ENCODE measurements around the gene WDR73. TPM values are rescaled to one million over a fixed set of nuclear protein-coding genes. Genes with fewer than 3 reads are reported as not detected.

Gene WDR73
- total and polyA plus RNA-seq, 2 of the 4 experiments (the other 2 are of a cell fraction): 21.5 to 25.5 TPM

DNA sequence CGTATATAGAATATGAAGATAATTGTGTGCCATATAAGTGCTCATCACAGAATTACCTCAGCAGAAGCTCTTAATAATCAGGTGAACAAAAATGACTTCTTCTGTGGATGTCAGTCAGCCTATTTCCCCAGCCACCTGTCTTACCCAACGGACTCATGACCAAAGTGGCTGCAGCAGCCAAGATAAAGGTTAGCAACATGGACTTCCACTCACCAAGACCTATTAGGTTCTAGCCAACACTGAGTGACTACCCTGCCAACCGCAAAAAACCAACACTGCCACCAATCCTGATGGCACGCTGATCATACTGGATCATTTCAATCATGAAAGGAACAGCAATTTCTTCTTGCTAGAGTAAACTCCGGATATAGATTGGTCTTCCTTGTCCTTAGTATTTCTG is 49.7 kb upstream of the WDR73 start:
- ChIA-PET CTCF (no interaction called here), POLR2A (ENCODE audit: unreplicated experiment) (no interaction called here)
- peaks cover 6% of the 10 kb centered on the region for H3K4me1 ChIP-seq (ENCODE audit: control insufficient read depth, insufficient read depth, low read length)
- no peak overlapping the region for H3K9ac ChIP-seq (ENCODE audit: low read depth, low read length)
- no peak overlapping the region for H3K18ac ChIP-seq (ENCODE audit: low read depth, low read length)
- no peak for DNase-seq
- no peak overlapping the region for H3K56ac ChIP-seq (ENCODE audit: extremely low read depth, insufficient read depth, low read length)
- no peak overlapping the region for H3K4ac ChIP-seq (ENCODE audit: low read depth, low read length)
- no peak overlapping the region for H4K5ac ChIP-seq (ENCODE audit: low read depth, low read length)
- ATAC-seq (ENCODE audit: low read depth): no peak
- TF ChIP-seq CHD1 (IDR thresholded peaks at IDR 0.05; ENCODE audit: low read depth, low read length): no peak
- TF ChIP-seq MXI1 (IDR thresholded peaks at IDR 0.05; ENCODE audit: borderline replicate concordance, low read depth, low read length): no peak
- no peak for TF ChIP-seq RFX5 (IDR thresholded peaks at IDR 0.05; ENCODE audit: low read depth, low read length)
- TF ChIP-seq NFE2L2 (IDR thresholded peaks at IDR 0.05; ENCODE audit: low read depth, low read length): no peak
- TF ChIP-seq MAZ (IDR thresholded peaks at IDR 0.05; ENCODE audit: borderline replicate concordance, low read depth, low read length): no peak
- TF ChIP-seq MAFK (IDR thresholded peaks at IDR 0.05; ENCODE audit: low read depth, low read length): no peak
- TF ChIP-seq RCOR1 (IDR thresholded peaks at IDR 0.05; ENCODE audit: insufficient replicate concordance, low read length): no peak
- TF ChIP-seq ELK1 (IDR thresholded peaks at IDR 0.05; ENCODE audit: borderline replicate concordance, low read depth, low read length): no peak
- no peak for TF ChIP-seq POLR2A (IDR thresholded peaks at IDR 0.05; ENCODE audit: low read depth, low read length)
- TF ChIP-seq CTCF (conservative IDR thresholded peaks at IDR 0.05; ENCODE audit: low read depth, low read length): no peak
- no peak for TF ChIP-seq FOS (IDR thresholded peaks at IDR 0.05; ENCODE audit: low read depth, low read length)
- TF ChIP-seq, protein P1, sequence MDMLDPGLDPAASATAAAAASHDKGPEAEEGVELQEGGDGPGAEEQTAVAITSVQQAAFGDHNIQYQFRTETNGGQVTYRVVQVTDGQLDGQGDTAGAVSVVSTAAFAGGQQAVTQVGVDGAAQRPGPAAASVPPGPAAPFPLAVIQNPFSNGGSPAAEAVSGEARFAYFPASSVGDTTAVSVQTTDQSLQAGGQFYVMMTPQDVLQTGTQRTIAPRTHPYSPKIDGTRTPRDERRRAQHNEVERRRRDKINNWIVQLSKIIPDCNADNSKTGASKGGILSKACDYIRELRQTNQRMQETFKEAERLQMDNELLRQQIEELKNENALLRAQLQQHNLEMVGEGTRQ (IDR thresholded peaks at IDR 0.05; ENCODE audit: low read depth, low read length): no peak
- TF ChIP-seq RAD21 (IDR thresholded peaks at IDR 0.05; ENCODE audit: low read length): no peak
- no peak for TF ChIP-seq SMC3 (IDR thresholded peaks at IDR 0.05; ENCODE audit: low read depth, low read length)
- TF ChIP-seq BHLHE40 (IDR thresholded peaks at IDR 0.05; ENCODE audit: low read depth, low read length): no peak
- TF ChIP-seq CEBPB (IDR thresholded peaks at IDR 0.05; ENCODE audit: low read depth, low read length): no peak
- in situ Hi-C loops (cut with MboI; ENCODE audit: low sequenced_read_pairs) (no loop called here), dilution Hi-C loops (cut with HindIII; ENCODE audit: low sequenced_read_pairs, unreplicated experiment) (no loop called here), intact Hi-C loops (cut with micrococcal nuclease) (no loop called here)
- H3K4me2 ChIP-seq (ENCODE audit: low read depth, low read length): no peak overlapping the region
- H2BK15ac ChIP-seq (ENCODE audit: low read depth, low read length): no peak overlapping the region
- no peak overlapping the region for H2BK20ac ChIP-seq (ENCODE audit: low read depth, low read length)
- H3K4me3 ChIP-seq (ENCODE audit: insufficient read depth, low read depth, low read length): no peak overlapping the region
- H4K20me1 ChIP-seq (ENCODE audit: insufficient read depth, low read length): peaks cover 69% of the 10 kb centered on the region
- H3K9me3 ChIP-seq (ENCODE audit: control insufficient read depth, insufficient read depth, low read length): no peaks in the 10 kb centered on the region
- H2BK120ac ChIP-seq (ENCODE audit: low read depth, low read length): no peak overlapping the region
- no peaks in the 10 kb centered on the region for H3K27me3 ChIP-seq (ENCODE audit: control insufficient read depth, insufficient read depth, low read length)
- H2AK5ac ChIP-seq (ENCODE audit: low read depth, low read length): no peak overlapping the region
- no peak overlapping the region for H2BK5ac ChIP-seq (ENCODE audit: low read depth, low read length, poor library complexity, severe bottlenecking)
- peaks cover 17% of the 10 kb centered on the region for H3K9me1 ChIP-seq (ENCODE audit: insufficient read depth, low read length)
- H4K91ac ChIP-seq (ENCODE audit: insufficient read depth, low read depth, low read length): no peak overlapping the region
- H4K8ac ChIP-seq (ENCODE audit: low read depth in 2 of 2, low read length in 2 of 2): no peak overlapping the region
- no peak overlapping the region for H3K23ac ChIP-seq (ENCODE audit: low read depth, low read length)
- H2AK9ac ChIP-seq (replicated peaks; ENCODE audit: low read depth, low read length, poor library complexity): no peak overlapping the region
- WGBS, 2 experiments (ENCODE audit: extremely low coverage in 2 of 2, insufficient read length in 1 of 2): 92% methylated on average over 2 of the region's 5 CpGs; no CpG with 5 or more reads in 1 of the 2 experiments
- H3K36me3 ChIP-seq (ENCODE audit: control insufficient read depth, insufficient read depth, low read length): peaks cover 2% of the 10 kb centered on the region
- no peak overlapping the region for H3K27ac ChIP-seq (ENCODE audit: insufficient read depth, low read length)
- BruUV-seq (replicated peaks): no TSS peak
- H3K14ac ChIP-seq (replicated peaks; ENCODE audit: low read depth, low read length): no peak overlapping the region
- H2AFZ ChIP-seq (replicated peaks; ENCODE audit: low read length, poor library complexity): no peak overlapping the region
- H3K79me1 ChIP-seq (ENCODE audit: low read depth in 1 of 2, low read length in 2 of 2): peaks cover 28 to 65% of the 10 kb centered on the region in 2 experiments
